Renal cortical epithelial cell (primary cell): Measurements from ENCODE around the gene HOXA4. TPM values are rescaled to one million over a fixed set of nuclear protein-coding genes. Genes with fewer than 3 reads are reported as not detected.

Experiments
- DNase-seq: peaks from one replicate; pipeline ENCODE4 v3.0.0-alpha.2; 2011; ENCODE audit warnings: low read depth
- total RNA-seq: library from RNA; depleted of rRNA; stranded (reverse); fragments of >200 nt; gene quantifications from 2 replicates; pipeline ENCODE4 v1.2.3, GENCODE V29; 2014

The HOXA4 gene
- total RNA-seq, 1 donor from 2014 or later, result 0.75 TPM

- DNase-seq, result no peak
These were observed 3.1 kb upstream of the HOXA4 start for GRCh38 chr7:27133409-27134231.

- no peak for DNase-seq
These were observed 2.4 kb upstream of the HOXA4 start for GRCh38 chr7:27132978-27133377.

GRCh38 chr7:27132214-27132613 is 1.7 kb upstream of the HOXA4 start:
- DNase-seq, result no peak

GRCh38 chr7:27131390-27131819 is 848 bp upstream of the HOXA4 start:
- no peak for DNase-seq

- no peak for DNase-seq
These were observed 623 bp downstream of the HOXA4 start for GRCh38 chr7:27129729-27130539.

- DNase-seq, result no peak
These were observed 1.5 kb downstream of the HOXA4 start for GRCh38 chr7:27128776-27129728.

GRCh38 chr7:27128034-27128433 is 2.5 kb downstream of the HOXA4 start:
- DNase-seq, result no peak

- DNase-seq, result no peak
These were observed 3.8 kb downstream of the HOXA4 start for GRCh38 chr7:27126596-27127327.

GRCh38 chr7:27125986-27126394 is 4.6 kb downstream of the HOXA4 start:
- DNase-seq, result no peak

GRCh38 chr7:27124902-27125689 is 5.5 kb downstream of the HOXA4 start:
- peak; percentile 75 for DNase-seq

GRCh38 chr7:27124096-27124901 is 6.3 kb downstream of the HOXA4 start:
- no peak for DNase-seq

GRCh38 chr7:27123477-27124053 is 7.0 kb downstream of the HOXA4 start:
- no peak for DNase-seq

GRCh38 chr7:27123007-27123476 is 7.5 kb downstream of the HOXA4 start:
- DNase-seq, result no peak

GRCh38 chr7:27122077-27122910 is 8.3 kb downstream of the HOXA4 start:
- peak; percentile 81 for DNase-seq

- DNase-seq, result no peak
These were observed 8.9 kb downstream of the HOXA4 start for GRCh38 chr7:27121684-27122076.

GRCh38 chr7:27119412-27119911 is 11.1 kb downstream of the HOXA4 start:
- no peak for DNase-seq

- DNase-seq, result no peak
These were observed 12.0 kb downstream of the HOXA4 start for GRCh38 chr7:27118580-27118979.
